ENCODE results near the gene KIAA1586. TPM values are rescaled to one million over a fixed set of nuclear protein-coding genes. Genes with fewer than 3 reads are reported as not detected.
A peak's percentile ranks its signal among the peaks of the same experiment; 100 is the strongest.

KIAA1586 gene
- total and polyA plus RNA-seq, 7 experiments from 2014 or later = 7.9 to 21.5 (median 14.6) TPM

- H3K27ac ChIP-seq (ENCODE audit: low read depth, low read length) = no peak overlapping the region
- intact Hi-C loops (cut with micrococcal nuclease) = no loop called here
- H3K4me3 Mint-ChIP-seq = peak overlapping the region in 2 of 10 donors; percentile 6 to 10
Observed at GRCh38 chr6:57104336-57104735, 57.8 kb downstream of the KIAA1586 start.

More at GRCh38 chr6:57104336-57104735, 57.8 kb downstream of the KIAA1586 start:
- Histone ChIP-seq H3K27me3 (ENCODE audit: control insufficient read depth in 2 of 2, insufficient read depth in 2 of 2, low read length in 2 of 2) (no peaks in the 10 kb centered on the region), H3K4me1 (ENCODE audit: control insufficient read depth in 2 of 2, insufficient read depth in 2 of 2, low read length in 2 of 2) (no peaks in the 10 kb centered on the region), H3K9me3 (ENCODE audit: control insufficient read depth in 2 of 3, low read length in 3 of 3) (no peaks in the 10 kb centered on the region), H3K4me3 (ENCODE audit: low read length) (no peak overlapping the region), H3K36me3 (ENCODE audit: control insufficient read depth in 2 of 3, insufficient read depth in 3 of 3, low read length in 3 of 3) (peaks cover 22 to 42% (median 22%) of the 10 kb centered on the region in 3 experiments)
- Mint-ChIP-seq H3K27ac (no peak overlapping the region), H3K36me3 (peaks cover 24 to 77% (median 65%) of the 10 kb centered on the region in 5 donors), H3K27me3 (no peaks in the 10 kb centered on the region), H3K9me3 (no peaks in the 10 kb centered on the region), H3K4me1 (peaks cover 30 to 77% (median 45%) of the 10 kb centered on the region in 7 donors)
- ChIA-PET POLR2A (no interaction called here), CTCF (no interaction called here)
- no peak for DNase-seq
- no peak for ATAC-seq

Other genes starting within 250 kb of the KIAA1586 start
- gene BEND6, start 91.6 kb upstream of the KIAA1586 start, total RNA-seq = under 1 TPM in 1 of 5 experiments, not detected in 4; 0.15 TPM
- gene BEND6, start 91.6 kb upstream of the KIAA1586 start, polyA plus RNA-seq = not detected
- gene ZNF451, start 43.5 kb downstream of the KIAA1586 start, total RNA-seq = 100 to 1,000 TPM in 2 of 5 experiments, 10 to 100 TPM in 3; 63.4 to 116 (median 96.6) TPM
- 10 to 100 TPM; 29.8 to 35.6 TPM for gene ZNF451, start 43.5 kb downstream of the KIAA1586 start, polyA plus RNA-seq
- gene BAG2, start 125.6 kb downstream of the KIAA1586 start, total RNA-seq = 1 to 10 TPM; 3.7 to 8.1 (median 5.1) TPM
- gene BAG2, start 125.6 kb downstream of the KIAA1586 start, polyA plus RNA-seq = 1 to 10 TPM; 4.1 to 5.0 TPM
- 1 to 10 TPM in 3 of 5 experiments, under 1 TPM in 2; 0.50 to 3.2 (median 2.0) TPM for gene RAB23, start 175.6 kb downstream of the KIAA1586 start, total RNA-seq
- 1 to 10 TPM in 1 of 2 donors, under 1 TPM in 1; 0.70 to 2.4 TPM for gene RAB23, start 175.6 kb downstream of the KIAA1586 start, polyA plus RNA-seq

Data from naive thymus-derived CD4-positive, alpha-beta T cell (primary cell).